IPS-11a (cell line): ENCODE data around the gene OR3A3.
"Not testable (repeated sequence)": the region's sequence is repeated elsewhere in the genome, so short reads cannot be mapped to it uniquely, and the experiment has no call there.

ENCODE experiments used
- H3K4me3 ChIP-seq: one replicate; pipeline ENCODE4 v1.5.1; 2013; ENCODE audit warnings: low read depth, low read length, control low read depth

Gene OR3A3

GRCh38 chr17:3411070-3411469, at the start of gene OR3A3:
Gene OR3A3 (plus strand): TSS chr17:3411370.
- no peak within 1 kb of the TSS for H3K4me3 ChIP-seq

GRCh38 chr17:3371167-3371566, 40.0 kb upstream of the OR3A3 start:
- H3K4me3 ChIP-seq, result not testable (repeated sequence)

DNA sequence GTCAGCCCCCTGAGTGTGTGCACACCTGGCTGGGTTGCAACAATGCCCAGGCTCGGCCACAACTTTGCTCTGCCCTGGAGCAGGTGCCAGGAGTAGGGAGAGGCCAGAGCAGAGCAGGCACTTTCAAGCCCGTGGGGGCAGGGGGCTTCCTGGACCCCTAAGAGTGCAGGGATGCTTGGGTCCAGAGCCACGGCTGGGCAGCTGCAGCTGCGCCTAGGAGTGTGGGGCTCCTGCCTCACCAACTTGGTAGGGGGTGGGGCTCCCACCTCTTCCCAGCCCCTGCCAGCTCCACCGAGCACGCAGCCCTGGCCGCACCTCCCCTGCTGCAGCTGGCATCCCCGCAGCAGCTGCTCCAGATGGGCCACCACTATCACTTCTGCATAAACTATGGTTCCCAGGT, 32.8 kb upstream of the OR3A3 start:
- H3K4me3 ChIP-seq, result no peak overlapping the region

GRCh38 chr17:3381957-3382356, 29.2 kb upstream of the OR3A3 start:
- H3K4me3 ChIP-seq, result no peak overlapping the region

GRCh38 chr17:3385869-3386816, 25.0 kb upstream of the OR3A3 start, which contains the start of gene OR3A2:
Gene OR3A2 (minus strand): TSS chr17:3386308.
- H3K4me3 ChIP-seq, result no peak within 1 kb of the TSS

DNA sequence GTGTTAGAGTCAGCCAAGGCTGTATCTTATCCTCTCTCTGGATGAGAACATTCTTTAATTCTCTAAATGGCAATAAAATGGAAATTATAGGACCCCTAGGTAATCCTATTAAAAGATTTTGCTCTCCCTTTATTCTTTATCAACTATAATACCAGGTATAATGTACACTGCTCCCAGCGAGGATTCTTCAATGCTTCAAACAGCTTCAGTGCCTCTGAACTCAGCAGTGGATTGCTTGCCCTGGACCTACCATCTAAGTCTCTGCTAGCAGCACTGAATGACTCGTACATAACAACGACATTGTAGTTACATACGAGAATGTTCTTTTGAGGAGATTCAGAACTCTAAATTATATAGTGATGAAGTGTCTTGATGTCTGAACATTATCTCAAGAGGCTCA, 21.4 kb upstream of the OR3A3 start:
- no peak overlapping the region for H3K4me3 ChIP-seq

DNA sequence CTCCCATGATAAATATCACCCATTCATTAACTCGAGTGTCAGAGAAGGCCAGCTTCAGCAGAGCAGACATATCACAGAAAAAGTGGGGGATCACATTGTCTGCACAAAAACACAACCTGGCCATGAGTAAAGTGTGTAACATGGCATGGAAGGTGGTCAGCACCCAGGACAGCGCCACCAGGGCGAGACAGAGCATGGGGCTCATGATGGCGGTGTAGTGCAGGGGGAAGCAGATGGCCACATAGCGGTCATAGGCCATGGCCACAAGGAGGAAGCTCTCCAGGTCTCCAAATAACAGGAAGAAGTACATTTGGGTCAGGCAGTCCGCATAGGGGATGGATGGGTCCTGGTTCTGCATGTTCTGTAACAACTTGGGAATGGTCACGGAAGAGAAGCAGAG, 13.4 kb upstream of the OR3A3 start:
- H3K4me3 ChIP-seq, result not testable (repeated sequence)

- H3K4me3 ChIP-seq, result no peak within 1 kb of the TSS
Measured at GRCh38 chr17:3398310-3398709, 12.9 kb upstream of the OR3A3 start, which contains the start of gene OR1E1. Gene OR1E1 (minus strand): TSS chr17:3398410. CDS start chr17:3398410, 0 bp downstream.

- no peak overlapping the region for H3K4me3 ChIP-seq
Measured at GRCh38 chr17:3400055-3400454, 11.1 kb upstream of the OR3A3 start.

GRCh38 chr17:3401786-3402185, 9.4 kb upstream of the OR3A3 start:
- H3K4me3 ChIP-seq, result no peak overlapping the region

DNA sequence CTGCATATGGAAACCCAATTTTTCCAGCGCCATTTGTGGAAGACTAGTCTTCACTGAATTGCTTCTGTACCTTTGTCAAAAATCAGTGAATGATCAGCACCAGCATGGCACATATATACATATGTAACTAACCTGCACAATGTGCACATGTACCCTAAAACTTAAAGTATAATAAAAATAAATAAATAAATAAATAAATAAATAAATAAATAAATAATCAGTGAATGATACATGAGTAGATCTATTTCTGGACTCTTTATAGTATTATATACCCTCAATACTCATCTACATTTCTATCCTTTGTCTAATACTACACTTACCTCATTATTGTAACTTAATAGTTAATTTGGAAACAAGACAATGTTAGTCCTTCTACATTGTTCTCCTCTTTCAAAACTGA, 7.3 kb upstream of the OR3A3 start:
- H3K4me3 ChIP-seq, result not testable (repeated sequence)

DNA sequence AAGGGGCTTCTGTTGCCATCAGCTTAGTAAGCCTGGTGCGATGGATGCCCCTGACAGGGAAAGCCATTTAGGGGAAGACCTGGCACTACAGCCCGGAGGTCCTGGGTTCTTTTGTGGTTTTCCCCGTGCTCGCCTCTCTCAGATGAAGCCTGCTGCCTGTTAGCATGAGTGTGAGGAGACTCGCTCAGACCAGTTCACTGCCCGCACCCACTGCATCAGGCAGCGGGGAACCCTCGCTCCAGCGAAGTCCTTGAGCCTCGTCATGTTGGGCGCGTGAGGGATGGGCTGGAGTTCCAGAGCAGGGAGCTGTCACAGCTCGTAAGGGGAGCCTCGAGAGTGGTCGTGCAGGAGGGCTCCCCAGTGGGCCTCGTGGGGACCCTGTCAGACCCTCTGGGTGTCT, 1.0 kb downstream of the OR3A3 start:
- not testable (repeated sequence) for H3K4me3 ChIP-seq

- no peak overlapping the region for H3K4me3 ChIP-seq
Measured at GRCh38 chr17:3415610-3416009, 4.4 kb downstream of the OR3A3 start.

DNA sequence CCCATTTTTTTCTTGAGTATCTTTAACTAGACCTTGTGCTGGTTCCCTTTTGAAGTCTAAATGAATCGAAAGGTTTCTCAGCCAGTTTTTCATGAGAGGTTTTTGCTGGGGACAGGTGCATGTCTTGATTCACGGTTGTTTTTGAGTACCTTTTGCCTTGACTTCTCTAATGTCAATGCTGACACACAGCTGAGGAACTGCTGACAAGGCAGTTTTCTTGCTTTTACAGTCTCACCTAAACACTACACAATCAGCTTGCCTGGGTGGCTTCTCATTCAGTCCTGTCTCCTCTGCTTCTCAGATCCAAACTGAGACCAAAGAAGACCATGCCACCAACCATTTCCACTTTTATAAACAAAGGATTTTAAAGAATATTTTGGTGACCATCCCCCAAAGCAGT, 7.1 kb downstream of the OR3A3 start:
- H3K4me3 ChIP-seq, result no peak overlapping the region

DNA sequence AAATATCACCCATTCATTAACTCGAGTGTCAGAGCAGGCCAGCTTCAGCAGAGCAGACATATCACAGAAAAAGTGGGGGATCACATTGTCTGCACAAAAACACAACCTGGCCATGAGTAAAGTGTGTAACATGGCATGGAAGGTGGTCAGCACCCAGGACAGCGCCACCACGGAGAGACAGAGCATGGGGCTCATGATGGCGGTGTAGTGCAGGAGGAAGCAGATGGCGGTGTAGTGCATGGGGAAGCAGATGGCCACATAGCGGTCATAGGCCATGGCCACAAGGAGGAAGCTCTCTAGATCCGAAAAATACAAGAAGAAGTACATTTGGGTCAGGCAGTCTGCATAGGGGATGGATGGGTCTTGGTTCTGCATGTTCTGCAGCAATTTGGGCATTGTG, 22.0 kb downstream of the OR3A3 start:
- not testable (repeated sequence) for H3K4me3 ChIP-seq

GRCh38 chr17:3433741-3434140, 22.6 kb downstream of the OR3A3 start, which contains the start of gene OR1E2:
Gene OR1E2 (minus strand): TSS chr17:3433841. CDS start chr17:3433841, 0 bp downstream.
- H3K4me3 ChIP-seq, result no peak within 1 kb of the TSS

DNA sequence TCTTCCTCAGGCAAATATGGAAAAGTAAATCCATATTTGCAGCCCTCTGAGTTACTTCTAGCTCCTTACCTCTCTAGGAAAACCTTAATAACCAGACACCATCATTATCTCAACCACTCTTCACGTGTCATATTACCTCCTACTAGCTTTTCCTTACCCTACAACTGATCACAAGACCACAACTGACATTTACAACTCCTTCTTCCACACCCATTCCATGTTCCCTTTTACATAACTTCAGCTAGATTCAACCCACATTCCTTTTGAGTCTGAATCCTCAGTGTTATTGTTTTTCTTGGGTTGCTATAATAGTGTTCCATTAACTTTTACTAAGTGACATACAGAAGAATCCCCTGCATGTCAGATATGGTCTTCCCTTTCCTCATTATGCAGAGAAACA, 27.2 kb downstream of the OR3A3 start:
- no peak overlapping the region for H3K4me3 ChIP-seq

GRCh38 chr17:3440451-3440850, 29.3 kb downstream of the OR3A3 start:
- H3K4me3 ChIP-seq, result no peak overlapping the region

- no peak overlapping the region for H3K4me3 ChIP-seq
Measured at GRCh38 chr17:3447625-3448024, 36.5 kb downstream of the OR3A3 start.

GRCh38 chr17:3448059-3448665, 37.0 kb downstream of the OR3A3 start:
- no peak overlapping the region for H3K4me3 ChIP-seq

DNA sequence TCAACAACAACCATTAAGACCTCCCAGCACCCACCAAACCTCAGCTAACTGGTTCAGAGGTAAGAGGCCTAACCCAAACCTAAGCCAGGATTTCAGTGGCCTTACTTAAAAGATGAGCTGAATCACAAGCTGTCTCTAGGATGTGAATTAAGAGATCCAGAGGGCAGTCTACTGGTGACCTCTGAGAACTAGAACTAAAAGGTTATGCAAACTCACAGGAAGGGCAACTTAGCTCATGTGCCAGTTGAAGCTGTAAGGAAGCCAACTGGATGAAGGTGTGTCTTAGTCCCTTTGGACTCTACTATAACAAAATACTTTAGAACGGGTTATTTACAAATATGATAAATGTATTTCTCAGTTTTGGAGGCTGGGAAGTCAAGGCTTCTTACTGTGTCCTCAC, 55.2 kb downstream of the OR3A3 start:
- H3K4me3 ChIP-seq, result not testable (repeated sequence)

DNA sequence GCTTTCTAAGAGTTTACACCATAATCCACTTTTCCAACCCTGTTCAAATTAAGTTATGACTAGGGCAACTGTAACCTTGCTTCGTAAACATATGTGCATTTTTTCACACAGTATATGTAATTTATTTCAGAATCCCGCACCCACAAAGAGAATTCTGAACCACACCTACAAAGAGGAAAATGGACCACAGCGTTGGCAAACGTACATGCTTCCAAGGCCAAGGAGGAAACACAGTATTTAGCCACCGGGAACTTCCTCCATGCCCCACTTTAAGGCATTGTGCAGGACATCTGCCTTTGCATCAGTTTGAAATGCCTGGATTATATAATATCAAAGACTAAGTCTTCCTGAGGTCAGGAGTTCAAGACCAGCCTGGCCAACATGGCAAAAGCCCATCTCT, 58.4 kb downstream of the OR3A3 start:
- no peak overlapping the region for H3K4me3 ChIP-seq
